RCC 7860 (cell line): Measurements from ENCODE around the gene HS6ST3.
A peak's percentile ranks its signal among the peaks of the same experiment; 100 is the strongest.
"Not testable (repeated sequence)": the region's sequence is repeated elsewhere in the genome, so short reads cannot be mapped to it uniquely, and the experiment has no call there.

ENCODE experiments used
- DNase-seq: peaks from one replicate; pipeline ENCODE4 v3.0.0-alpha.2; 2015; ENCODE audit warnings: low spot score
- FAIRE-seq: peaks from 2 replicates; lab custom pipeline; 2012; peaks lifted over from hg19 to GRCh38; lab: Jason Lieb, UNC

The HS6ST3 gene

DNA sequence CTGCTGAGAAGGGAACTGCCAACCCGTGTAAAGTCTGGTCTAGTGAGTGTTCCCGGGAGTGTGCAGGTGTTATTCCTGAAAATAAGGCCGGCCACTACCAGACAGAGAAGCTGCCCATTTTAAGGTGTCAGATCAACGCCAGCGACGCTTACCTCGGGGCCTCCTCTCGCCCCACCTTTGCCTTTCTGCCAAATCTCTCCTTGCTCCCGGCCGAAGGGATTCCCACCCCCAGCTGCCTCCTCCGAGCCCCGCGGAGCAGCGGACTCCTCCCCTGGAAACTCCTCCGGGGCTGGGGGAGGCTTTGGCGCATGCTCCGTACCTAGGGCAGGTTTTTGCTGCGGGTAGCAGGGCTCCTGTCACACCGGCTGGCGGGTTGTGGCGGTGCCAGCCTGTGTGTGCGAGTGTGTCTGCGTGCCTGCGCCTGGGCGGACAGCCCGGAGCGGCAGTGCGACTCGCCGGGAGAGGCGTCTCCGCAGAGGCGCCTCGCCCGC, at the start of gene HS6ST3:
Gene HS6ST3, plus strand, starts transcription at position 359 of the 491 bp plus-strand sequence.
- DNase-seq (no peak), FAIRE-seq (no peak)

DNA sequence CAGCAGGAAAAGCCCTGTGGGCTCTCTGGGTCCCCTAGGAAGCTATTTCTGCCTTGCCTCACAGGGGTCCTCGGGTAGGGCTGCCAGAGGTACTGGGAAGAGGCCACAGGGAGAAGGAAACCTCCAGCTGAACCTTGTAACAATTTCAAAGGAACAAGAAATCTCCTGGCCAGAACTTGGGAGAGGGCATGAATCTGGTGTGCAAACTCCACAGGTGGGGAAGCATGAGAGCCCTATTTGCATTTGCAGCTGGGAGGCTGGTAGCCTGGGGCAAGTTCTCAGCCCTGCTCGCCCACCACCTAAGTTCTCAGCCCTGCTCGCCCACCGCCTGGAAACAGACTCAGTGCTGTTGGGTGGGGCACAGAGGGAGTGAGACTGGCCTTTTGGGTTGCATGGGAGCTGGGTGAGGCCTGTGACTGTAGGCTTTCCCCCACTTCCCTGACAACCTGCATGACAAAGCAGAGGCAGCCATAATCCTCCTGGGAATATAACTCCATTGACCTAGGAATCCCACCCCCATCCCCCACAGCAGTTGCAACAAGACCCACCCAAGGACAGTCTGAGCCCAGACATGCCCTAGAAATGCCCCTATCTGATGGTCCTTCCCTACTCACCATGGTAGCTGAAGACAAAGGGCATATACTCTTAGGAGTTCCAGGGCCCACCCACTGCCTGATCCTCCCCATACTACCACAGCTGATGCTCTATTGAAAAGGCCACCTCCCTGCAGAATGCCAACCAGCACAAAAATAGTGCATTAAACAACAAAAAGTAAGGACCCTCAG, 48.4 kb upstream of the HS6ST3 start:
- FAIRE-seq: no peak
- no peak for DNase-seq

DNA sequence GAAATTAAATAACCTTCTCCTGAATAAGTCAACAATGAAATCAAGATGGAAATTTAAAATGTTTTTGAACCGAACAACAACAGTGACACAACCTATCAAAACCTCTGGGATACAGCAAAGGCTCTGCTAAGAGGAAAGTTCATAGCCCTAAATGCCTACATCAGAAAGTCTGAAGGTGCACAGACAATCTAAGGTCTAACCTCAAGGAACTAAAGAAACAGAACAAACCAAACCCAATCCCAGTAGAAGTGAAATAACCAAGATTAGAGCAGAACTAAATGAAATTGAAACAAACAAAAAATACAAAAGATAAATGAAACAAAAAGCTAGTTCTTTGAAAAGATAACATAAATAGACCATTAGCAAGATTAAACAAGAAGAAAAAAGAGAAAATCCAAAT, 45.7 kb upstream of the HS6ST3 start:
- FAIRE-seq (no peak), DNase-seq (no peak)

DNA sequence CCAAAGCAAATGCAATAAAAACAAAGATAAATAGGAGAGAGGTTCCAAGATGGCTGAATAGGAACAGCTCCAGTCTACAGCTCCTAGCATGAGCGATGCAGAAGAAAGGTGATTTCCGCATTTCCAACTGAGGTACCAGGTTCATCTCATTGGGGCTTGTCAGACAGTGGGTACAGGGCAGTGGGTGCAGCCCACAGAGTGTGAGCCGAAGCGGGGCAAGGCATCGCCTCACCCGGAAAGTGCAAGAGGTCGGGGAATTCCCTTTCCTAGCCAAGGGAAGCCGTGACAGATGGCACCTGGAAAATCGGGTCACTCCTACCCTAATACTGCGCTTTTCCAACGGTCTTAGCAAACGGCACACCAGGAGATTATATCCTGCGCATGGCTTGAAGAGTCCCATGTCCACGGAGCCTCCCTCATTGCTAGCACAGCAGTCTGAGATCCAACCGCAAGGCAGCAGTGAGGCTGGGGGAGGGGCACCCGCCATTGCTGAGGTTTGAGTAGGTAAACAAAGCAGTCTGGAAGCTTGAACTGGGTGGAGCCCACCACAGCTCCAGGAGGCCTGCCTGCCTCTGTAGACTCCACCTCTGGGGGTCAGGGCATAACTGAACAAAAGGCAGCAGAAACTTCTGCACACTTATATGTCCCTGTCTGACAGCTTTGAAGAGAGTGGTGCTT, 43.3 kb upstream of the HS6ST3 start:
- FAIRE-seq, DNase-seq: not testable (repeated sequence)

DNA sequence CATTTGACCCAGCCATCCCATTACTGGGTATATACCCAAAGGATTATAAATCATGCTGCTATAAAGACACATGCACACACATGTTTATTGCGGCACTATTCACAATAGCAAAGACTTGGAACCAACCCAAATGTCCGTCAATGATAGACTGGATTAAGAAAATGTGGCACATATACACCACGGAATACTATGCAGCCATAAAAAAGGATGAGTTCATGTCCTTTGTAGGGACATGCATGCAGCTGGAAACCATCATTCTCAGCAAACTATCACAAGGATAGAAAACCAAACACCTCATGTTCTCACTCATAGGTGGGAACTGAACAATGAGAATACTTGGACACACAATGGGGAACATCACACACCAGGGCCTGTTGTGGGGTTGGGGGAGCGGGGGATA, 39.0 kb upstream of the HS6ST3 start:
- DNase-seq, FAIRE-seq: not testable (repeated sequence)

DNA sequence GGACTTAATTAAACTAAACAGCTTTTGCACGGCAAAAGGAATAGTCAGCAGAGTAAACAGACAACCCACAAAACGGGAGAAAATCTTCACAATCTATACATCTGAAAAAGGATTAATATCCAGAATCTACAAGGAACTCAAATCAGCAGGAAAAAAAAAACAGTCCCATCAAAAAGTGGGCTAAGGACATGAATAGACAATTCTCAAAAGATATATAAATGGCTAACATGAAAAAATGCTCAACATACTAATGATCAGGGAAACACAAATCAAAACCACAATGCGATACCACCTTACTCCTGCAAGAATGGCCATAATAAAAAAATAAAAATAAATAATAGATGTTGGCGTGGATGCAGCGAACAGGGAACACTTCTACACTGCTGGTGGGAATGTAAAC, 38.4 kb upstream of the HS6ST3 start:
- not testable (repeated sequence) for DNase-seq, FAIRE-seq

DNA sequence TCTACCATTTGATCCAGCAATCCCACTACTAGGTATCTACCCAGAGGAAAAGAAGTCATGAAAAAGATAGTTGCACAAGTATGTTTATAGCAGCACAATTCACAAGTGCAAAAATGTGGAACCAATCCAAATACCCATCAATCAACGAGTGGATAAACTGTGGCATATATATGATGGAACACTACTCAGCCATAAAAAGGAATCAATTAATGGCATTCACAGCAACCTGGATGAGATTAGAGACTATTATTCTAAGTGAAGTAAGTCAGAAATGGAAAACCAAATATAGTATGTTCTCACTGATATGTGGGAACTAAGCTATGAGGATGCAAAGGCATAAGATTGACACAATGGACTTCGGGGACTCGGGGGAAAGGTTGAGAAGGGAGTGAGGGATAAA, 38.0 kb upstream of the HS6ST3 start:
- not testable (repeated sequence) for DNase-seq, FAIRE-seq

DNA sequence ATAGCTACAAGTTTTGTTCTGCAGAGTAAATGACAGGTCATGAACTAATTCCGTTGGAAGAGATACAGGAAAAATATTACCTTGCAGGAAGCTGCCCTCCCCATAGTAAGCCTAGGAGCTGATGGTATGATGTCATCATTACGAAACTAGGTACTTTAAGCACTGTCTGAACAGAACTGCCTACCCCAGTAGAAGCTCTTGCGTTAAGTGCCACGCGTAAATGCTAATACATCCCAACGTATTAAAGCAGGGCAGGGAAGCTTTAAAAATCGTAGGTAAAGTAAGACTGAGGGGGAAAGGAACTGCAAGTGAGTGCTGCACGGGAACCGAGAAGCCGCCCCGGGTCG, 37.3 kb upstream of the HS6ST3 start:
- no peak for FAIRE-seq
- DNase-seq: peak; percentile 43

DNA sequence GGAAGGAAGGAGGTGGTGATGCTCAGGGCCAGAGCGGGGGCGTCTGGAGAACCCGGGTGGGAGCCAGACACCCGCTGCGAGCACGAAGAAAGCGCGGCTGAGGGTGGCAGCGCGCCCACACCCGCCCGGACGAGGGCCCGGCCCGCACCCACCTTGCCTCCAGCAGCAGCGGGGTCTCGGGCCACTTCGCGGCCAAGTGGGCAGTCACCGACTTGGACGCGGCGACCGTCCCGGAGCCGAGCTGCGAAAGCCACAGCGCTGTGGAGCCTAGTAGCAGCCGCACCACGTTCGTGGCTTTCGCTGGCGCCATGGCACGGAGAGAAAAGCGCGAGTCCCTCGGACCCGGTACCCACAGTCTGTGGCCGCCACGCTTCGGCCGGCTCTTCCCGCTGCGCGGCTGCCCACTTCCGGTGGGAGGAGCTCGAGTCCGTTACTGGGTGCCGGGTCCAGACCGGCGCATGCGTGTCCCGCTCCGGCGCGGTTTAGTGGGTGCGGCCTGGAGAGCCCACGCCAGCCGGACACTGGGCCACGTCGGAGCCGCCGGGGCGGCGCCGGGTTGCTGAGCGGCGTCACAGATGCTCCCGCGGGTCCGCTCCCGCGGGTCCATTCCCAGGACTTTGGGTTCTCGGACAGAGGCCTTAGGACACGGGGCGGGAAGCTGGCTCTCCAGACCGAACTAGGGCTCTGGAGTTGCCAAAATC, 36.8 kb upstream of the HS6ST3 start, which contains the start of gene UGGT2:
Gene UGGT2, minus strand, starts transcription at position 399 of the 701 bp plus-strand sequence. Its CDS starts 89 bp downstream, at position 310.
- DNase-seq (peak; percentile 81), FAIRE-seq (no peak)

DNA sequence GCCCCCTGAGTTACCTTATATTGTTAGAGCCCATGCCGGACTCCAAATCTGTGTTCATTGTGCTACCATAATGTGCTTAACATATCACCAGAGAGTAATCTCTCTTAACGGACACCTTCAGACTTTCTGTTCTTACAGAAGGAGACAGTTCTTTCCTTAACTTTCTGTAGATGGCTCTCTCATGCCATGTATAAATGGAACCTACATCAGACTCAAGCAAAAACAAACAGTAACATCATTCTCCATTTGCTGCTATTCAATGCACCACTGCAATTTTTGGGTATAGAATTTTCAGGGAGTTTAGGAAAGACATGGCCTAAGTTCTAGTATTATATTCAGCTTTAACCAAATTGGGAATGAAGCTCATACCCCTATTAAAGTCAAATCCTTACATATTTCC, 24.1 kb upstream of the HS6ST3 start:
- FAIRE-seq (no peak), DNase-seq (no peak)

DNA sequence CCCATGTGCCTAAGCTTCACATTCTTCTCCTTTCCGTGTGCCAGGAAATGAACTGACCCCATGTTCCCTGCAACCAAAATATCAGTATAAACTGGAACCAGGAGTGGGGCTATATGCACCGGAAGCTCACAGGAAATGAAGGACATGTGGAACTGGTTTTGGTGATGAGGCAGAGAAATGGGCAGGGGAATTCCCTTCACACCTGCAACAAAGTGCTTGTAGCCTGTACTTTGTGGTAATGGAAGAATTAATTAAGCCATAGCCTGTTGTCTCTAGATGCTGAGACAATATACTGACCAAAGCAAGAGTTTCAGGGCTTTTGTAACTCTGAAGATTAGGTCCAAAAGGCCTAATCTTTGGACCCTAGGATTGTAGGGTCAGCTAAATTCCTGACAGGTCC, 21.2 kb upstream of the HS6ST3 start:
- DNase-seq (no peak), FAIRE-seq (no peak)

DNA sequence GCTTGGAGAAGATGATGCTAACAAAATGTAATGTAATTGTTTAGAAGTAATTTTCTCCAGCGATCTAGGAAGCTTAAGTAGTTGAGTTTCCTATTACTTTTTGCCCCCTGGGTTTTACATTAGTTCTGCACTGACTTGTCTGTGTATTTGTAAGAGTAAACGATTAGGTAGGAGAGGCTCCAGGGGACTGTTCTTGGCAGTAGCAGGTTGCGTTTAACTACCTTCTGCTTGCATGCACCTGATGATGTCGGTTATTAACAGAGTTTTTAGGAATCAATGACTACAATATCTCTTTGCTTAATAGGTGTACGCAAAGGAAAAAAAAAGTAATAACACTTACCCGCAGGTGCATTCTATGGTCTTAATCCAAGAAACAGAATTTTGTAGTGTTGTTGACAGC, 18.4 kb upstream of the HS6ST3 start:
- FAIRE-seq: no peak
- no peak for DNase-seq

DNA sequence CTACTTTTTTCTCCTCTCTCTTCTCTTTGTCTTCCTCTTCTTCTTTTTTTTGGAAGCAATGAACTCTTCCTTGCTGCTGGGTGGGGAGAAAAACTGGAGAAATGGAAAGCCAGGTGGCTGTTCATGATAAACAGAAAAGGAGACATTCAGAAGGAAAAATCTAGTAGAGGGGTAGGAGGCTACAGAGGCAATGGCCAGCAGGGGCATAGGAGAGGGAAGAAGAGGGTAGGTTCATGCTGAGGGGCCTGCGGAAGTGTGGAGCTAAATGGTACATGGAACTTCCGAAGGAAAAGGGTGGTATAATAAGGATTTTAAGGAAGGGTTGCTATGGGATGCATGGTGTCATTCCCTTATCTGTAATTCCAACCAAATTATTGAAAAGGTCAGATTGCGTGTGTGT, 17.5 kb upstream of the HS6ST3 start:
- no peak for DNase-seq
- FAIRE-seq: no peak

DNA sequence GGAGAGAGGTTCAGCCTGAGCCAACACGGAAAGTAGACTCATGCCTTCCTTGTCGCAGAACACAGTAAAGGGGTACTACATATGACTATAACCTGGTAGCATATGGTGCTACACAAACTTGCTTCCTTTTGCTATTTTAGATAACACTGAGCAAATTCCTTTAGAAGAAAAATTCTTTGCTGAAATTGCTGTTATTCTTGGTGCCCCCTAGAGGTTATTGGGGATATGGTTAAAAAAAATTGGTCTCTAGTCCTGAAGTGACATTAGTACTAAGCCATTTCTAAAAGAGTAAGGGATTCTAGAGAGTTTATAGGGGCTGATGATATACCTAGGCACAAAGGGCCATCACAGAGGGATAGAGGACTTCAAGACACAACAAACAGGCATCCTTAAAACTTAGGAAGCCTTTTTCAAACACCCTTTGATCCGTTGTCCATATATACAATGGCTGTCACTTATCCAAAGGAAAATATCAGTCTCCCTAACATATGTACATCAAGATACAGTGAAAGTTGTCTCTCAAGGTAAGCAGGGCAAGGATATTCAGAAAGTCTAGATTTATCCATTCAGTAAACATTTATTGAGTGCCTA, 13.9 kb upstream of the HS6ST3 start:
- DNase-seq (no peak), FAIRE-seq (no peak)

DNA sequence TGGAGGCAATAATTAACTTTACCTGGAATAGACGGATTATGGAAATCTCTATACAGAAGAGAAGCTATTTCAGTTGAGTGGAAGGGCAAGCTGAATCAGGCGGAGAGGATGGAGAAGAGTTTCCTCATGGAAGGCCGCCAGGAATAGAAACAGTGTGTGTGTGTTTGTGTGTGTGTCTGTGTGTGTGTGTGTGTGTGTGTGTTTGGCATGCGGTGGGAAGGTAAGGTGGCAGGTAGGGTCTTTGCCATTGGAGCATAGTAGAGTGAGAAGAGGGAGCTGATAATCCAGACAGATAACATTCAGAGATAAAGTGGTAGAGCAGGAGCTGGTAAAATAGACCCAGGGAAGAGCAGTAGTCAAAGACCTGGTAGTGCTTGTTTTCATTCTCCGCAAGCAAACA, 9.2 kb upstream of the HS6ST3 start:
- DNase-seq: no peak
- FAIRE-seq: no peak

DNA sequence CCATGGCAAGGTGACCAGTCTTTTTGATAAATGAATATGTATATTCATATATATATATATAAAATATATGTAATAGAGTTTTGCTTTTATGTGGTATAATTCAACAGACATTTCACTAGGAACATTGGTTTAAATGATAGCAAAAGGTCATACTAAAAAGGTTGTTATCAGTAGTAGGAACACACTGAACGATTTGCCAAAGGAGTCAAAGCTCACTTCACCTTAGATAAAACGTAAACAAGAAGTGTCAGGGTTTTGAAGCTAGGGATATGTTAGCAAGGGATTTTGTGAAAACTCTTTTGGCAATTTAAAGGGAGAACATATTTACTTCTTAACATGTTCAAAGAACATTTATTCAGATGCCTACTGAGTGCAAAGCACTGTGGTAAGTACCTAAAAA, 8.0 kb upstream of the HS6ST3 start:
- no peak for DNase-seq
- no peak for FAIRE-seq

DNA sequence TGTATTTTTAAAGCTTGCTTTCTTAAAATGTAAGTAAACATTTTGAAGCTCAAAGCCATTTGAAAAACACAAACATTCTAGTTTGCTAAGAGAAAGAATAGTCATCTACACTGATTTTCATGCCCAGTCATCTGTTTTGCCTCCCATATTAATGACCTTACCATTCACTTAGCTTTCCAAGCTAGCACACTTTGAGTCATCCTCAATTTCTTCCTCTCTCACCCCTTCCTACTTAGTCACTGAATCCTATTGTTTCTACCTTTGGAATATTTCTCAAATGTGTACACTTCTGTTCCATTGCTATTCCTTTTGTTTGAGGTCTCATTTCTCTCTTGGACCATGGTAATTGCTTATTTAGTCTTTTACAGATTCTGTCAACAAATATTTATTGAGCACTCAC, 7.3 kb upstream of the HS6ST3 start:
- no peak for FAIRE-seq

DNA sequence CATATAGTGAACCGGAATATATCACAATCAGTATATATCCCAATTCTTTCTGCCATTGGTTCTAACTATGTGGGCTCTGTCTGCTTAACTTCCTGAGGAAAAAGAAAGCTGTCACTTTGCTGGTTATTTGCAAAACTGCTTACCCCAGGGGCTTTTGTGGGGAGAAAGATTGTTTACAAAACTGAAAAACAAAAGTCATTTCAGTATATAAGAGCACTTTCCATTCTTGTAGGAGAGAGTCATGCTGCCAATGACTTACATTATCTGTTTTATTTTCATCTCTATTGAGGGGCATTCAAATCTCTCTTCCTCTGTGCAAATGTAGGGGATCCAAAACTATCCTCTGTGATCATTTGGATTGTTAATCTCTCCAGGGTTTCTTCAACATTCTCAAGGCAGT, 3.2 kb upstream of the HS6ST3 start:
- no peak for FAIRE-seq

More for the DNA sequence above, 7.3 kb upstream of the HS6ST3 start:
- no peak for DNase-seq

DNA sequence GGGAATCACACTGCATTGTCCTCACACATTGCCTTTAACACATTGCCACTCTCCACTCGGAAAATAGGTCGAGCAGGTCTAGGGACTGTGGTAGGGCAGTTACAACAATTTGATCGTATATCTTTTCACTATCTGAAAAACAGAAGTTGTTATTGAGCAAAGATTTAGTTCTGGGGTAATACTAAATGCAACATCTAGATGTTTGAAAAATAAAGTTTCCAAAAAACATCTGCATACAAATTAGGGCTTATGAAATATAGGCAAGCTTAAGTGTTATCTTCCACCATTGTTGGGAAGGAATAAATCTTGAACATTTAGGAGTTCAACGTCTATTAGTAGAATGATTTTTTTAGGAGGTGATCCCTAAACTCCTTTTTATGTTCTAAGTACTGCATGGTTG, 768 bp upstream of the HS6ST3 start:
- DNase-seq (no peak), FAIRE-seq (no peak)

More for the DNA sequence above, 3.2 kb upstream of the HS6ST3 start:
- DNase-seq: no peak

DNA sequence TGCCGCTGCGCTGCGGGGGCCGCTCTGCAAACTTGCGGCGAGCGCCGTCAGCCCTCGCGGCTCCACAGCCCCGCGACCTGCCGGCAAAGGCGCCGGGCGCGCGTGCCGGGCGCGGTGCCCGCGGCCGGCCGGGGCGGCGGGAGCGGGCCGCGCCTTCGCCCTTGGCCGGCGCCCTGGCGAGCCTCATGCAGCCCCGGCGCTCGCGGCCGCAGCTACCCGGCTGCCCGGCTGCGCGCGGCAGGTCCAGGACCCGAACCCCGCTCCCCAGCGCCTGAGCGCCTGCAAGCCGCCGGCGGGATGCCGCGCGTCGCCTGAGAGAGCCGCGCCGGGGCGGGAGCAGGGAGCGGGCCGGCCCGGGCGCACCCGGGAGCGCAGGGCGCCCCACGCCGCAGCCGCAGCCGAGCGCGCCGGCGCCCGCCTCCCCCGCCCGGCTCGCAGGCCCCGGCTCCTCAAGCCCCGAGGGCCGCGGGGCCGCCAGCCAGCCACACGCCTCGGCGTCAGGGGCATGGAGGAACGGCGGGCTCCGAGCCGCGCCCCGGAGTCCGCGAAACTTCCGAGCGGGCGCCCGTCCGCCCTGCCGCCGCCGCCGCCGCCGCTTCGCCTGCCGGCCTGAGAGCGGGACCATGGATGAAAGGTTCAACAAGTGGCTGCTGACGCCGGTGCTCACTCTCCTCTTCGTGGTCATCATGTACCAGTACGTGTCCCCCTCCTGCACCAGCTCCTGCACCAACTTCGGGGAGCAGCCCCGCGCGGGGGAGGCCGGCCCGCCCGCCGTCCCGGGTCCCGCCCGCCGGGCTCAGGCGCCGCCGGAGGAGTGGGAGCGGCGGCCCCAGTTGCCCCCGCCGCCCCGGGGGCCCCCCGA, 564 bp downstream of the HS6ST3 start:
- DNase-seq: no peak
- FAIRE-seq: no peak
